Measurements from ENCODE around the gene CBFA2T3. TPM values are rescaled to one million over a fixed set of nuclear protein-coding genes. Genes with fewer than 3 reads are reported as not detected.
"Not testable (repeated sequence)": the region's sequence is repeated elsewhere in the genome, so short reads cannot be mapped to it uniquely, and the experiment has no call there.

The CBFA2T3 gene
- total and polyA plus RNA-seq, 4 donors: 4.7 to 11.8 (median 6.6) TPM

- H3K4me3 ChIP-seq: no peak overlapping the region
- no peaks in the 10 kb centered on the region for H3K9me3 ChIP-seq (ENCODE audit: control insufficient read depth in 4 of 4, insufficient read depth in 3 of 4, low read length in 3 of 4)
- H3K36me3 ChIP-seq (ENCODE audit: control insufficient read depth in 4 of 4, insufficient read depth in 4 of 4, low read length in 4 of 4): peaks cover 0 to 11% (median 0%) of the 10 kb centered on the region in 4 donors
- no peaks in the 10 kb centered on the region for H3K27me3 ChIP-seq (ENCODE audit: control insufficient read depth in 3 of 3, insufficient read depth in 3 of 3, low read length in 2 of 3)
- peaks cover 0 to 9% (median 2%) of the 10 kb centered on the region in 5 donors for H3K4me1 ChIP-seq (ENCODE audit: control insufficient read depth in 5 of 5, insufficient read depth in 5 of 5, low read length in 5 of 5)
- TF ChIP-seq CTCF (IDR thresholded peaks at IDR 0.05; ENCODE audit: control extremely low read depth, extremely low read depth): no peak
- DNase-seq (no peak), ATAC-seq (ENCODE audit: insufficient read depth, low FRiP score) (no peak)
- H3K27ac ChIP-seq (ENCODE audit: low read depth in 1 of 2, low read length in 1 of 2): no peak overlapping the region
- no peak overlapping the region for H3K9ac ChIP-seq (ENCODE audit: insufficient read depth in 1 of 2, low read length in 2 of 2)
- 92 to 98% methylated on average over 20 of the region's 20 CpGs for WGBS, 2 donors
Observed at GRCh38 chr16:88892065-88892464, 84.9 kb downstream of the CBFA2T3 start.

- no peak for DNase-seq
- 94 to 96% methylated on average over 16 of the region's 16 CpGs for WGBS, 2 donors
Observed at GRCh38 chr16:88891083-88891482, 85.9 kb downstream of the CBFA2T3 start.

GRCh38 chr16:88889702-88890352, 87.2 kb downstream of the CBFA2T3 start:
- 90 to 96% methylated on average over 48 of the region's 48 CpGs for WGBS, 2 donors

More at GRCh38 chr16:88891083-88891482, 85.9 kb downstream of the CBFA2T3 start:
- no peaks in the 10 kb centered on the region for H3K9me3 ChIP-seq (ENCODE audit: control insufficient read depth in 4 of 4, insufficient read depth in 3 of 4, low read length in 3 of 4)
- no peak for TF ChIP-seq CTCF (IDR thresholded peaks at IDR 0.05; ENCODE audit: control extremely low read depth, extremely low read depth)
- no peak overlapping the region for H3K27ac ChIP-seq (ENCODE audit: low read depth in 1 of 2, low read length in 1 of 2)
- peaks cover 0 to 17% (median 7%) of the 10 kb centered on the region in 5 donors for H3K4me1 ChIP-seq (ENCODE audit: control insufficient read depth in 5 of 5, insufficient read depth in 5 of 5, low read length in 5 of 5)
- H3K36me3 ChIP-seq (ENCODE audit: control insufficient read depth in 4 of 4, insufficient read depth in 4 of 4, low read length in 4 of 4): peaks cover 0 to 5% (median 0%) of the 10 kb centered on the region in 4 donors
- no peak overlapping the region for H3K4me3 ChIP-seq
- no peaks in the 10 kb centered on the region for H3K27me3 ChIP-seq (ENCODE audit: control insufficient read depth in 3 of 3, insufficient read depth in 3 of 3, low read length in 2 of 3)
- ATAC-seq (ENCODE audit: insufficient read depth, low FRiP score): no peak
- no peak overlapping the region for H3K9ac ChIP-seq (ENCODE audit: insufficient read depth in 1 of 2, low read length in 2 of 2)

GRCh38 chr16:88888461-88889387, 88.3 kb downstream of the CBFA2T3 start:
- Histone ChIP-seq H3K36me3 (ENCODE audit: control insufficient read depth in 4 of 4, insufficient read depth in 4 of 4, low read length in 4 of 4) (peaks cover 0 to 9% (median 0%) of the 10 kb centered on the region in 4 donors), H3K27ac (ENCODE audit: low read depth in 1 of 2, low read length in 1 of 2) (peak overlapping the region in 1 of 2 donors; percentile 35), H3K4me1 (ENCODE audit: control insufficient read depth in 5 of 5, insufficient read depth in 5 of 5, low read length in 5 of 5) (peaks cover 0 to 20% (median 7%) of the 10 kb centered on the region in 5 donors), H3K27me3 (ENCODE audit: control insufficient read depth in 3 of 3, insufficient read depth in 3 of 3, low read length in 2 of 3) (no peaks in the 10 kb centered on the region), H3K9me3 (ENCODE audit: control insufficient read depth in 4 of 4, insufficient read depth in 3 of 4, low read length in 3 of 4) (no peaks in the 10 kb centered on the region), H3K4me3 (no peak overlapping the region), H3K9ac (ENCODE audit: insufficient read depth in 1 of 2, low read length in 2 of 2) (no peak overlapping the region)
- WGBS, 2 donors: 81 to 83% methylated on average over 29 to 30 of the region's 30 CpGs
- ATAC-seq (ENCODE audit: insufficient read depth, low FRiP score): no peak
- TF ChIP-seq CTCF (IDR thresholded peaks at IDR 0.05; ENCODE audit: control extremely low read depth, extremely low read depth): no peak
- no peak for DNase-seq

More at GRCh38 chr16:88889702-88890352, 87.2 kb downstream of the CBFA2T3 start:
- not testable (repeated sequence) for DNase-seq; H3K27ac ChIP-seq (ENCODE audit: low read depth in 1 of 2, low read length in 1 of 2); H3K9ac ChIP-seq (ENCODE audit: insufficient read depth in 1 of 2, low read length in 2 of 2); ATAC-seq (ENCODE audit: insufficient read depth, low FRiP score); H3K27me3 ChIP-seq (ENCODE audit: control insufficient read depth in 3 of 3, insufficient read depth in 3 of 3, low read length in 2 of 3); H3K36me3 ChIP-seq (ENCODE audit: control insufficient read depth in 4 of 4, insufficient read depth in 4 of 4, low read length in 4 of 4); H3K4me3 ChIP-seq; H3K9me3 ChIP-seq (ENCODE audit: control insufficient read depth in 4 of 4, insufficient read depth in 3 of 4, low read length in 3 of 4)
- peaks cover 0 to 20% (median 7%) of the 10 kb centered on the region in 5 donors for H3K4me1 ChIP-seq (ENCODE audit: control insufficient read depth in 5 of 5, insufficient read depth in 5 of 5, low read length in 5 of 5)
